Right lobe of liver (tissue), 6 donors: ENCODE data around the gene KDM4C. TPM values are rescaled to one million over a fixed set of nuclear protein-coding genes. Genes with fewer than 3 reads are reported as not detected.

Experiments used
- ATAC-seq, 4 donors: fragments of 200-7000 bp; cut with Tn5 transposase; one replicate each; pipeline ENCODE4 v1.9.1; 2020; ENCODE audit warnings: mild to moderate bottlenecking in 4 of 4, moderate library complexity in 4 of 4
- DNase-seq, 3 donors: peaks; one replicate each; pipeline ENCODE4 v3.0.0-alpha.2; 2020
- H3K27ac ChIP-seq, 3 donors: fragments of 200-600 bp; one replicate each; pipeline ENCODE4 v1.8.0; 2022
- H3K27me3 ChIP-seq, 2 donors: fragments of 200-600 bp; one replicate each; pipeline ENCODE4 v1.8.0; 2022
- H3K36me3 ChIP-seq, 4 donors: fragments of 200-600 bp; sonication (generic) in 1 of 4; one replicate each; pipeline versions ENCODE4 v1.5.1 to v1.8.0; 2017 to 2022; ENCODE audit warnings: control low read depth in 1 of 4
- H3K4me1 ChIP-seq, 4 donors: fragments of 200-600 bp; sonication (generic) in 1 of 4; one replicate each; pipeline versions ENCODE4 v1.5.1 to v1.8.0; 2017 to 2022; ENCODE audit warnings: control low read depth in 1 of 4
- H3K4me3 ChIP-seq, 3 donors: fragments of 200-600 bp; one replicate each; pipeline ENCODE4 v1.8.0; 2022
- H3K9me3 ChIP-seq, 4 donors: fragments of 200-600 bp; sonication (generic) in 1 of 4; one replicate each; pipeline versions ENCODE4 v1.5.1 to v1.8.0; 2017 to 2022; ENCODE audit warnings: control low read depth in 1 of 4
- CTCF ChIP-seq, 4 donors: fragments of 200-600 bp in 3 of 4; fragments of 450-650 bp in 1 of 4; IDR thresholded peaks; one replicate each; pipeline versions ENCODE4 v1.5.1 to v1.8.0; 2016 to 2022; ENCODE audit warnings: antibody characterized with exemption in 4 of 4, mild to moderate bottlenecking in 2 of 4
- POLR2A ChIP-seq: fragments of 450-650 bp; IDR thresholded peaks from one replicate; pipeline ENCODE4 v1.6.1; 2017; ENCODE audit warnings: antibody characterized with exemption, mild to moderate bottlenecking
- WGBS: methylation state at CpG from one replicate; pipeline ENCODE4 v1.1.6; 2018; ENCODE audit warnings: low coverage, low lambda C conversion rate; ENCODE audit not compliant: insufficient coverage; ENCODE audit errors: missing lambda C conversion rate; 5-methylcytosine and 5-hydroxymethylcytosine counted together
- intact Hi-C, 2 donors: fragments of 100-400 bp; cut with DNase I; formaldehyde crosslinking; loops; one replicate each; pipeline versions ENCODE4 v1.11.2 to v1.14.1; 2022
- total RNA-seq, 6 experiments: library from RNA; depleted of rRNA in 2 of 6; stranded (reverse); fragments of >200 nt in 2 of 6; fragmentation: NEBNext Ultra II Directional in 3 of 6; extraction: Animal tissue kit (Norgen Biotek cat#: 25700) in 3 of 6; gene quantifications; one replicate each; pipeline versions ENCODE4 v1.1.0 to v1.2.4, GENCODE V29; 2016 to 2023
- donor health status: DM: no; HTN: yes; CAD: no.
- donor health status: DM: no; HTN: no; CAD: no.
- donor health status: DM: no; HTN: no; CAD: no.
- donor health status: DM: no; HTN: yes; CAD: no.
- donor health status: DM: no; HTN: yes; CAD: no.

The KDM4C gene
- total RNA-seq, 6 experiments from 2014 or later = 14.1 to 20.9 (median 15.3) TPM

GRCh38 chr9:7093040-7093439, 335.3 kb downstream of the KDM4C start:
- ATAC-seq = no peak
- 87% methylated on average over 4 of the region's 4 CpGs for WGBS

GRCh38 chr9:7094052-7094451, 336.3 kb downstream of the KDM4C start:
- intact Hi-C loops = no loop called here
- no CpG with 5 or more reads among the region's 2 CpGs for WGBS
- DNase-seq (no peak), ATAC-seq (peak in 2 of 4 donors; percentile 45 to 61)
- H3K27ac ChIP-seq = no peak overlapping the region
- H3K9me3 ChIP-seq = no peaks in the 10 kb centered on the region
- H3K36me3 ChIP-seq = no peaks in the 10 kb centered on the region
- no peaks in the 10 kb centered on the region for H3K27me3 ChIP-seq
- no peaks in the 10 kb centered on the region for H3K4me1 ChIP-seq
- H3K4me3 ChIP-seq = no peak overlapping the region
- TF ChIP-seq POLR2A = no peak
- TF ChIP-seq CTCF (IDR thresholded peaks at IDR 0.05) = peak in 2 of 4 donors; percentile 10 to 24

More at GRCh38 chr9:7093040-7093439, 335.3 kb downstream of the KDM4C start:
- DNase-seq = no peak
- Histone ChIP-seq H3K27ac (no peak overlapping the region), H3K4me1 (no peaks in the 10 kb centered on the region), H3K9me3 (no peaks in the 10 kb centered on the region), H3K36me3 (no peaks in the 10 kb centered on the region), H3K4me3 (no peak overlapping the region), H3K27me3 (no peaks in the 10 kb centered on the region)
- TF ChIP-seq CTCF (IDR thresholded peaks at IDR 0.05) (no peak), POLR2A (no peak)
- intact Hi-C loops = no loop called here

GRCh38 chr9:7094576-7094975, 336.8 kb downstream of the KDM4C start:
- no peaks in the 10 kb centered on the region for H3K9me3 ChIP-seq
- no peak overlapping the region for H3K27ac ChIP-seq
- H3K27me3 ChIP-seq = no peaks in the 10 kb centered on the region
- DNase-seq = no peak
- WGBS = 77% methylated on average over 1 of the region's 3 CpGs
- H3K4me3 ChIP-seq = no peak overlapping the region
- no peaks in the 10 kb centered on the region for H3K4me1 ChIP-seq
- intact Hi-C loops = no loop called here
- no peaks in the 10 kb centered on the region for H3K36me3 ChIP-seq
- ATAC-seq = no peak
- TF ChIP-seq POLR2A (no peak), CTCF (IDR thresholded peaks at IDR 0.05) (no peak)

- H3K27ac ChIP-seq = no peak overlapping the region
- no peak overlapping the region for H3K4me3 ChIP-seq
- H3K27me3 ChIP-seq = no peaks in the 10 kb centered on the region
- H3K36me3 ChIP-seq = no peaks in the 10 kb centered on the region
- ATAC-seq (no peak), DNase-seq (no peak)
- no peaks in the 10 kb centered on the region for H3K4me1 ChIP-seq
- WGBS = 82% methylated on average over 3 of the region's 3 CpGs
- intact Hi-C loops = no loop called here
- TF ChIP-seq CTCF (IDR thresholded peaks at IDR 0.05) (no peak), POLR2A (no peak)
- no peaks in the 10 kb centered on the region for H3K9me3 ChIP-seq
Measured at GRCh38 chr9:7095058-7095457, 337.3 kb downstream of the KDM4C start.
